ENCODE measurements around the gene CDK5RAP1.
A peak's percentile ranks its signal among the peaks of the same experiment; 100 is the strongest.

The CDK5RAP1 gene

GRCh38 chr20:33444797-33445560, 43.7 kb upstream of the CDK5RAP1 start:
- H3K4ac ChIP-seq (ENCODE audit: low read depth in 1 of 2, low read length in 2 of 2) = no peak overlapping the region
- no peak overlapping the region for H4K91ac ChIP-seq (ENCODE audit: low read length)
- H2AFZ ChIP-seq (ENCODE audit: low read depth, low read length) = no peak overlapping the region
- no peak overlapping the region for H4K8ac ChIP-seq (ENCODE audit: low read length)
- H2BK15ac ChIP-seq (ENCODE audit: low read depth, poor library complexity, severe bottlenecking) = no peak overlapping the region
- H3K27ac ChIP-seq (ENCODE audit: low read length, poor library complexity, severe bottlenecking) = no peak overlapping the region
- peak overlapping the region in 1 of 2 experiments; percentile 58 for H3K4me3 ChIP-seq (ENCODE audit: insufficient read depth in 1 of 2, low read depth in 1 of 2, low read length in 2 of 2)
- H2BK5ac ChIP-seq (ENCODE audit: low read depth, low read length, poor library complexity, severe bottlenecking) = no peak overlapping the region
- no peak overlapping the region for H2AK5ac ChIP-seq (ENCODE audit: low read length, severe bottlenecking)
- H2BK120ac ChIP-seq (ENCODE audit: low read depth, low read length) = no peak overlapping the region
- H3K23ac ChIP-seq (ENCODE audit: low read length in 2 of 2) = no peak overlapping the region
- H3K9ac ChIP-seq (ENCODE audit: low read length) = peak overlapping the region; percentile 45
- no peaks in the 10 kb centered on the region for H3K36me3 ChIP-seq (ENCODE audit: control insufficient read depth in 1 of 2, insufficient read depth in 2 of 2, low read depth in 1 of 2, low read length in 2 of 2)
- H3K18ac ChIP-seq (ENCODE audit: low read depth in 1 of 2, low read length in 2 of 2) = no peak overlapping the region
- 90% methylated on average over 2 of the region's 4 CpGs for WGBS
- no peak for DNase-seq
- no peak overlapping the region for H2BK12ac ChIP-seq (ENCODE audit: low read length in 2 of 2)
- no peaks in the 10 kb centered on the region for H3K9me3 ChIP-seq (ENCODE audit: control insufficient read depth, low read length)
- H3K4me1 ChIP-seq (ENCODE audit: control insufficient read depth, insufficient read depth, low read depth, low read length) = peaks cover 15% of the 10 kb centered on the region
- no peak overlapping the region for H3K14ac ChIP-seq (ENCODE audit: low read length in 2 of 2)
- H3K79me1 ChIP-seq (replicated peaks; ENCODE audit: low read length, poor library complexity, severe bottlenecking) = no peaks in the 10 kb centered on the region
- no peaks in the 10 kb centered on the region for H3K27me3 ChIP-seq (ENCODE audit: control insufficient read depth in 1 of 2, insufficient read depth in 1 of 2, low read length in 2 of 2)
- peak overlapping the region; percentile 58 for H3K4me2 ChIP-seq (ENCODE audit: low read length, poor library complexity, severe bottlenecking)

GRCh38 chr20:33443512-33444239, 42.4 kb upstream of the CDK5RAP1 start, which contains the start of gene SNTA1:
Gene SNTA1 (minus strand): TSS chr20:33443763. CDS start chr20:33443620, 143 bp downstream.
- Histone ChIP-seq H3K14ac (ENCODE audit: low read length in 2 of 2) (peak within 1 kb of the TSS in 1 of 2 experiments; percentile 90), H3K4ac (ENCODE audit: low read depth in 1 of 2, low read length in 2 of 2) (peak within 1 kb of the TSS; percentile 24 to 73), H3K27ac (ENCODE audit: low read length, poor library complexity, severe bottlenecking) (no peak within 1 kb of the TSS), H4K8ac (ENCODE audit: low read length) (peak within 1 kb of the TSS; percentile 73), H3K36me3 (ENCODE audit: control insufficient read depth in 1 of 2, insufficient read depth in 2 of 2, low read depth in 1 of 2, low read length in 2 of 2) (peaks cover 0 to 1% of the 10 kb centered on the region in 2 experiments), H2BK15ac (ENCODE audit: low read depth, poor library complexity, severe bottlenecking) (peak within 1 kb of the TSS; percentile 92), H2BK120ac (ENCODE audit: low read depth, low read length) (peak within 1 kb of the TSS; percentile 82), H3K9me3 (ENCODE audit: control insufficient read depth, low read length) (no peaks in the 10 kb centered on the region), H3K4me3 (ENCODE audit: insufficient read depth in 1 of 2, low read depth in 1 of 2, low read length in 2 of 2) (peak within 1 kb of the TSS; percentile 74 to 88), H2BK12ac (ENCODE audit: low read length in 2 of 2) (peak within 1 kb of the TSS; percentile 45 to 57), H3K18ac (ENCODE audit: low read depth in 1 of 2, low read length in 2 of 2) (peak within 1 kb of the TSS; percentile 64 to 75), H3K4me1 (ENCODE audit: control insufficient read depth, insufficient read depth, low read depth, low read length) (peaks cover 15% of the 10 kb centered on the region), H2AK5ac (ENCODE audit: low read length, severe bottlenecking) (no peak within 1 kb of the TSS), H4K91ac (ENCODE audit: low read length) (no peak within 1 kb of the TSS), H3K27me3 (ENCODE audit: control insufficient read depth in 1 of 2, insufficient read depth in 1 of 2, low read length in 2 of 2) (no peaks in the 10 kb centered on the region), H3K79me1 (replicated peaks; ENCODE audit: low read length, poor library complexity, severe bottlenecking) (no peaks in the 10 kb centered on the region), H3K9ac (ENCODE audit: low read length) (peak within 1 kb of the TSS; percentile 85), H2BK5ac (ENCODE audit: low read depth, low read length, poor library complexity, severe bottlenecking) (no peak within 1 kb of the TSS), H3K23ac (ENCODE audit: low read length in 2 of 2) (peak within 1 kb of the TSS in 1 of 2 experiments; percentile 86), H2AFZ (ENCODE audit: low read depth, low read length) (peak within 1 kb of the TSS; percentile 92), H3K4me2 (ENCODE audit: low read length, poor library complexity, severe bottlenecking) (peak within 1 kb of the TSS; percentile 88)
- WGBS = 2% methylated on average over 66 of the region's 75 CpGs
- DNase-seq = peak; percentile 83

GRCh38 chr20:33443006-33443511, 41.7 kb upstream of the CDK5RAP1 start:
- Histone ChIP-seq H3K27me3 (ENCODE audit: control insufficient read depth in 1 of 2, insufficient read depth in 1 of 2, low read length in 2 of 2) (no peaks in the 10 kb centered on the region), H3K14ac (ENCODE audit: low read length in 2 of 2) (peak overlapping the region in 1 of 2 experiments; percentile 82)
- 6% methylated on average over 39 of the region's 45 CpGs for WGBS

More at GRCh38 chr20:33443006-33443511, 41.7 kb upstream of the CDK5RAP1 start:
- Histone ChIP-seq H3K18ac (ENCODE audit: low read depth in 1 of 2, low read length in 2 of 2) (peak overlapping the region; percentile 64 to 75), H2BK15ac (ENCODE audit: low read depth, poor library complexity, severe bottlenecking) (peak overlapping the region; percentile 92), H3K4me2 (ENCODE audit: low read length, poor library complexity, severe bottlenecking) (peak overlapping the region; percentile 88), H3K79me1 (replicated peaks; ENCODE audit: low read length, poor library complexity, severe bottlenecking) (no peaks in the 10 kb centered on the region), H3K4me3 (ENCODE audit: insufficient read depth in 1 of 2, low read depth in 1 of 2, low read length in 2 of 2) (peak overlapping the region; percentile 74 to 88), H3K4me1 (ENCODE audit: control insufficient read depth, insufficient read depth, low read depth, low read length) (peaks cover 15% of the 10 kb centered on the region), H3K23ac (ENCODE audit: low read length in 2 of 2) (peak overlapping the region in 1 of 2 experiments; percentile 86), H2AFZ (ENCODE audit: low read depth, low read length) (peak overlapping the region; percentile 92), H3K36me3 (ENCODE audit: control insufficient read depth in 1 of 2, insufficient read depth in 2 of 2, low read depth in 1 of 2, low read length in 2 of 2) (peaks cover 0 to 7% of the 10 kb centered on the region in 2 experiments), H2BK120ac (ENCODE audit: low read depth, low read length) (peak overlapping the region; percentile 82), H2AK5ac (ENCODE audit: low read length, severe bottlenecking) (no peak overlapping the region), H3K9ac (ENCODE audit: low read length) (peak overlapping the region; percentile 85), H3K4ac (ENCODE audit: low read depth in 1 of 2, low read length in 2 of 2) (peak overlapping the region; percentile 24 to 73), H3K9me3 (ENCODE audit: control insufficient read depth, low read length) (no peaks in the 10 kb centered on the region), H2BK5ac (ENCODE audit: low read depth, low read length, poor library complexity, severe bottlenecking) (no peak overlapping the region), H4K8ac (ENCODE audit: low read length) (peak overlapping the region; percentile 73), H2BK12ac (ENCODE audit: low read length in 2 of 2) (peak overlapping the region; percentile 45 to 57), H4K91ac (ENCODE audit: low read length) (no peak overlapping the region), H3K27ac (ENCODE audit: low read length, poor library complexity, severe bottlenecking) (no peak overlapping the region)
- peak; percentile 13 for DNase-seq
